Hematopoietic multipotent progenitor cell treated with erythropoietin and hydrocortisone succinate and interleukin-3 and kit ligand, for 4 days (in vitro differentiated cells): ENCODE results near the gene FLRT3.

ENCODE experiments used
- DNase-seq: peaks from one replicate; pipeline ENCODE4 v3.0.0-alpha.2; 2015

FLRT3 gene

DNA sequence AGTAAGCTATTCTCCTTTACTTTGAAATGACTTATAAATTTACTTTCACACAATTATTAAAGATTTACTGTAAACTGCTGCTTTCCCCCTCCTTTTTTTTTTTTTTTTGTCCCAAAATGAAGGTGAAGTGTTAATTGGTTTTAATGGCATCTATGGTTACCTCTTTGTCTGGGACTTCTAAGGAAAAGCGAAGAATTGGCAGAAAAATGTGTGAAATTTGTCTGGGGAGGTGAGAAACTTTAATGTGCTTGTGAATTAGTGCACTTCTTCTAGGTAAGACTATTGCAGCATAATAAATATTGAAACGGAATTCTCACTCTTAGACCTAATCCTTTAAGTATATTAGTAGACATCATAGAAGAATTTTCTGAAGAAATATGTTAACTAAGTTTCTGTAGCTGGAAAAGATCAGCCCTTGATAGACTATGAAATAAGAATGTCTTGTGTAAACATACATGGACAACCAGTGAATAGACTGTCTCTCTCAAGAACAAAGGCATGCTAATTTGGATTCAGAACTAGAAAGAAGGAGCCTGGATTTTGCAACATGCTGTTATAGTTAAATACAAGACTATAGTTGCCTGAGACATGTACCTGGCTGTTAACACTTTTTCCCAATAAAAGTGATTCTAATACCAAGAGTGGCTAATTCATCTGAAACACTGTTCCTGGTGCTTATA is 23.9 kb downstream of the FLRT3 start:
- DNase-seq: no peak

DNA sequence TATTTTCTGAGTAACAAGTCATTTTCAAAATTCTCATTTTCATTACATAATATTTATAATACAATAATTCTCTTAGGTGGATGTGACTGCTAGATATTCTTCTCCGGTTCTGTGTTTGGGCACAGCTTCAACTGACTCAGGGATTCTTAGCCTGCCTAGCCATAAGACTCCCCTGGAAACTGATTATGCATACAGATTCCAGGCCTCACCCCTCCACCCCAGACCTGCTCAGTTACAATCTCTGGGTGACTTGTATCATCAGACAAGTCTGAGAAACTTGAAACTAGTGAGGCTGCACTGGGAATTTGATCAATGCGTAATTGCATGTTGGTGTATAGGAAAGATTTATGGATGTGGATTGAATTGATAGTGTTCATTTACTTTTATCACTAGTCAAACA is 25.4 kb downstream of the FLRT3 start:
- DNase-seq: no peak

GRCh38 chr20:14310977-14311627 is 26.3 kb downstream of the FLRT3 start:
- no peak for DNase-seq

- DNase-seq: no peak
Measured at GRCh38 chr20:14307956-14308355, 29.5 kb downstream of the FLRT3 start.

DNA sequence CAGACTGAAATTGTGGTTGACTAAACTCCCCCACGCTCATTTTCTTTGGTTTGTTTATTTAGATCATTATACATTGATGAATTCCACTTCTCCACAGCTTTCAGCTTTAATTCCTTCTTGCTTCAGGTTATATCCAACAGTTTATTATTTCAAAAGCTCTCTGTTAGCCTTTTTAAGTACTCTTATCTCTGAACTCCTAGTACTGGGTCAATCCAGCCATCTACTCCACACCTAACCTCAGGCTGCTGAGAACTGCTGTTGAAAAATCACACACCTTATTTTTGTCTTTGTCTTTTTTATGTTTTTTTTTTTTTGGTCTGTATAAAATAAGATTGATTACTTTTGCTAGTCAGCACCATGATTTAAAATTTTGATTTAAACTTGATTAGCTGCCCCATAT is 32.9 kb downstream of the FLRT3 start:
- DNase-seq: no peak

- DNase-seq: no peak
Measured at GRCh38 chr20:14303651-14304050, 33.8 kb downstream of the FLRT3 start.

DNA sequence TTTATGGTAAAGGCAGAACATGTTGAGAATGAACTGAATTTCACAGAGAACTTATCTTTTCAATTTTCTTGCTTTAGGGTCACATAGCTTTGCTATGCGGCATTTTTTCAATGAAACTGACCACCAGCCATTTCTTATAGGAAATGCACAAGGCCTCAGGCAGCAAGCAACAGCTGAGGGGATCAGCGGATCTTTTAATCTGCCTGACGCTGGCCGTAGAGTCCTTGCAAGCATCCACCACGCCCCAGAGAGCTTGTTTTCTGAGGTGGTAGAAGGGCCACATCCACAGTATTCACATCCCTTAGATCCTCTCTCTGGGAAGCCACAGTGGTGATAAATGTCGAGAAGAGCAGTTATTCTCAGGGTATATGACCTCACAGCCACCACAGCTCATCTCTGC is 34.3 kb downstream of the FLRT3 start:
- DNase-seq: no peak

DNA sequence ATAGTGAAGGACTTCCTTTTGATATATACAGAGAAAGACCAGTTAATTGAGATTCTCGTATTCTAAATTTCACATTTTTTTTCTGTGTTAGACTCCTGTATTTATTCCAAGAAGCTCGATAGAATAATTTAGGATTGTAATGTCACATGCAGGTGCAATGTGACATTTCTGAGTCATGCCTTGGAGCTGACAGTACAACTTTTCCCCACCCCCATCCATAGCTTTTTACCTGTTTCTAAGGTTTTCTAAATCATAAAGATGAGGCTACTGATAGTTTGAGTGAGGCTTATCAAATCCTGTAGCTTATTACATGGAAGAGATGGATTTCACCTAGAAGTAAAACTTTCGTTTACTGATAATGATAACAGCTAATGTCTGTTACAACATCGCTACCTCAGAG is 37.6 kb downstream of the FLRT3 start:
- no peak for DNase-seq

DNA sequence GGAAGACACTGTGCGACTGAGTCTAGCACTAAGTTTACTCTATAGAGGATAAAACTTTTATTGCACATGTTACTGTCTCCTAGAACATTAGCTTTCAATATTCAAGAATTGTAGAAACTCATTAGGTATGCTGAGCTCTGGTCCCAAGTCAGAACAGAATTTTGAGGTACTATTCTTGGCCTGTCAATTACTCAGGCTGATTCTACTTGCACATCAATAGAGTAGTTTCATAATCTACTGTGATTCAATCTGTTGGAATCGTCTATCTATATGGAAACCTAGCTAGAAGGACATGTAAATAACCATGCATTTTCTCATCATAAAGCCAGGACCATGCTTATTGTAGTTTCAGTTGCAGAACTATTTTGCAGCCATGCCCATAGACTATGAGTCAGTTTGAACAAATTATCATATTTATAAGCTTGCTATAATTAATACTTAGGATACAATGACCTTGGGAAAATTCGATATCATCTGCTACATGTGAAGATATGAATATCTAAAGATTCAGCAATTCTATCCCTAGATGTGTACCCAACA is 41.6 kb downstream of the FLRT3 start:
- DNase-seq: no peak

DNA sequence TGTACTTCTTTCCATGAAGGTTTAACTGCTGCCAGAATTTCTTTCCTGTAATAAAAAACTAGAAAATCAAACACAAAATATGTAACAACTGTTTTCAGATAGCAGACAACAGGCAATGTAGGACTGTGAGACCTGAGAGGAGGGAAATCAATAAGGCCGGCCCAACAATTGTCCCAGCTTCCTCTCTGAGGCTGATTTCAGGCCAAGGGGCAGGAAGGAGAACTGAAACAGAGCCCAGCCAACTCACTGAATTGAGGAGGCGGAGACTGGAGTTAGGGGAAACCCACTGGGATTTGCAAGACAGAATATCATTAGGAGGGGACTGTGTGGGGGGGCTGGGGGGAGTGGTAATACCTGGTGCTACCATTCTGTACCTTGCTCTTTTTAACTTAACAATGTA is 42.2 kb downstream of the FLRT3 start:
- DNase-seq: no peak

DNA sequence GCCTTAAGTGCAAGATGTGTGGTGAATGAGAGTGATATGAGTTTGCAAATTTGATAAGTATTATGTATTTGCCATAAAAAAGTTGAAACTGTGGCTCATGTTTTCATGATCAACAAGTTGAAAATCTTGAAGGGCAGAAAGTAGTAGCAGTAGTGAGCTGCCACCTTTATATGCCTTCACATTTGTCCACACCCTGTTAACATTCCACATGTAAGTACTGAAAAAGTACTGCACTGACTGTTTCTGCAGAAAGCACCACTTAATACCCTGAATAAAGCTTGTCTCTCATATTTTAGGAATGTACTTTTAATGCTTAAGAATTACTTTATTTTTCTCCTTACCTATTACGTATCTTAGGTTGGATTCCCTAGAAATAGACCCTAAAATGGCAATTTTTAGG is 45.9 kb downstream of the FLRT3 start:
- no peak for DNase-seq

- no peak for DNase-seq
Measured at GRCh38 chr20:14288341-14289330, 48.8 kb downstream of the FLRT3 start.

- DNase-seq: no peak
Measured at GRCh38 chr20:14284443-14284842, 53.0 kb downstream of the FLRT3 start.

DNA sequence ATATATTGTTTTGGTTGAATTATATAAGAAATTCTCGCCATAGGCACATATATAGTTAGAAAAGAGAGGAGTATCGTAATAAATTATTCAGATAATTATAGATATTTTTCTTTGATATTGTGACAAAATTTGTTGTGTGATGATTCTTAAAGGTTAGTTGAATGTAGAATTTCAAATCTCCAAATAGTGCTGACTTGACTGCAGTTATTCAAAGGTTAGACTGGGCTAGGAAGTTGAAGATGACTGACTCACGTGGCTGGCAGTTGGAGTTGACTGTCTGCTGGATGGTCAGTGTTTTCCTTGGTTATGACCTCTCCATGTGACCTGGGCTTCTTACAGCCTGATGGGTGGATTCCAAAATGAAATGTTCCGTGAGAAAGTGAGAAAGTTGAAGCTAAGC is 55.3 kb downstream of the FLRT3 start:
- DNase-seq: no peak
